GM18858 (cell line): ENCODE data around the gene TGFB1I1.
"Not testable (repeated sequence)": the region's sequence is repeated elsewhere in the genome, so short reads cannot be mapped to it uniquely, and the experiment has no call there.

ENCODE experiments used
- ATAC-seq: cut with Tn5 transposase; IDR thresholded peaks from one replicate; pipeline ENCODE4 v1.9.1; 2021; ENCODE audit not compliant: unreplicated experiment

TGFB1I1 gene

DNA sequence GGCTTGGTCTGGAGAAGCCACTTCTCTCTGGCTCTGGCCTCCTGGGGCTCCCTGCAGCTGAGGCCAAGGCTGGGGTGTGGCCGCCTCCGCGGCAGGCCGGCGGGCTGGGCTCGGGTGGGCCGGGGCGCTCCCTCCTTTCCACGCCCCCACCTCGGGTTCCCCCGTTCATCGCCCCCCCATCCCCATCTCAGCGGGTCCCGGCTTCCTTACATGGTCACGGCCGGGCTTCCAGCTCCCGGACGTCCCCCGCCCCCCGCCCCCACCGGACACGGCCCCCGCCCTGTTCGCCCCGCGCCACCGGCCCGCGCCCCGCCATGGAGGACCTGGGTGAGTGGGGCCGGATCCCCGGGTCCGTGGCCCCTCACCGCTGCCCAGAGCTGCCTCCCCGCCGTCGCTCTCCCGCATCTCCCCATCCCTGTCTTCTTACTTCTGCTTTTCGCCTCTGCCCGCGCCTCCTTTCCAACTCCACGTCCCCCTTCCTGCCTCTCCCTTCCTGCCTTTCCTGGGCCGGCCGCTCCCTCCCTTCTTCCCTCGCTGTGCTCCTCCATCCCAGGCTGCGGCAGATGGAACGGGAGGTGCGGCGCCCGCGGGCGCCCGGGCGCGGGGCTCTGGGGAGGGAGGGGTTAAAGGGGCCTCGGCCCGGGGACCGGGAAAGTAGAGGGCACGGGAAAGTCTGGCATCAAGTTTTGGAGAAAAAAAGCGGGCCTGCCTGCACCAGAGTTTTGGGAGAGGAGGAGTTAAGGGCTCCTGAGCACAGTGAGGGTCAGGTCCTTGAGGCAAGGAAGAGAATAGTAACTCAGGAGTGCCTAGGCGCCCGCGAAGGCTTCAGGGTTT, at the start of gene TGFB1I1:
TGFB1I1 (plus strand) TSS at position 278 of the 834 bp plus-strand sequence; CDS start at position 315, 37 bp downstream.
- no peak for ATAC-seq

DNA sequence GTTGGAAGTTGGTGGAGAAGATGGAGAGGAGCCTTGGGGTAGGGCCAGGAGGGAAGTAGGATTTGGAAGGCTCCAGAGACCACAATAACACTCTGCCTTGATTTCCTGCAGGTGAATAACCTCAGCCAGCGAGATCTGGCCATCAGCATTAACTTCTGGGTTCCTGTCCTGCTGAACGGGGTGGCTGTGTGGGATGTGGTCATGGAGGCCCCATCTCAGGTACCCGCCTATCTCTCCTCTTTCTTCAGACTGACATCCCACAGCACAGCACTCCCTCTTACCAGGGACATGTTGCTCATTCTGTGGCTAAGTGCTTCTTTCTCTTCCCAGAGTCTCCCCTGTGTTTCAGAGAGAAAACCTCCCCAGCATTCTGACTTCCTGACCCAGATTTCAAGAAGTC, 48.7 kb upstream of the TGFB1I1 start:
- ATAC-seq: no peak

DNA sequence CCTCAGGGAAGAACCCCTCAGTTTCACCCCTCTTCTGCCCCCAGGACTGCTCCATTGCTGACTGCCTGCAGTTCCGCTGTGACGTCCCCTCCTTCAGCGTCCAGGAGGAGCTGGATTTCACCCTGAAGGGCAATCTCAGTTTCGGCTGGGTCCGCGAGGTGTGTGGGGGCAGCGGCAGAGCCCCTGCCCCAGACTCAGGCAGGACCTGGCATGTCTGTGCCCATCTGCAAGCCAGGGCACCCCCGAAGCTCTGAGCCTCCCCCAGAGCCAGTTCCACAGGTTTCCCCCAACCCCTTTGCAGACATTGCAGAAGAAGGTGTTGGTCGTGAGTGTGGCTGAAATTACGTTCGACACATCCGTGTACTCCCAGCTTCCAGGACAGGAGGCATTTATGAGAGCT, 48.2 kb upstream of the TGFB1I1 start:
- no peak for ATAC-seq

DNA sequence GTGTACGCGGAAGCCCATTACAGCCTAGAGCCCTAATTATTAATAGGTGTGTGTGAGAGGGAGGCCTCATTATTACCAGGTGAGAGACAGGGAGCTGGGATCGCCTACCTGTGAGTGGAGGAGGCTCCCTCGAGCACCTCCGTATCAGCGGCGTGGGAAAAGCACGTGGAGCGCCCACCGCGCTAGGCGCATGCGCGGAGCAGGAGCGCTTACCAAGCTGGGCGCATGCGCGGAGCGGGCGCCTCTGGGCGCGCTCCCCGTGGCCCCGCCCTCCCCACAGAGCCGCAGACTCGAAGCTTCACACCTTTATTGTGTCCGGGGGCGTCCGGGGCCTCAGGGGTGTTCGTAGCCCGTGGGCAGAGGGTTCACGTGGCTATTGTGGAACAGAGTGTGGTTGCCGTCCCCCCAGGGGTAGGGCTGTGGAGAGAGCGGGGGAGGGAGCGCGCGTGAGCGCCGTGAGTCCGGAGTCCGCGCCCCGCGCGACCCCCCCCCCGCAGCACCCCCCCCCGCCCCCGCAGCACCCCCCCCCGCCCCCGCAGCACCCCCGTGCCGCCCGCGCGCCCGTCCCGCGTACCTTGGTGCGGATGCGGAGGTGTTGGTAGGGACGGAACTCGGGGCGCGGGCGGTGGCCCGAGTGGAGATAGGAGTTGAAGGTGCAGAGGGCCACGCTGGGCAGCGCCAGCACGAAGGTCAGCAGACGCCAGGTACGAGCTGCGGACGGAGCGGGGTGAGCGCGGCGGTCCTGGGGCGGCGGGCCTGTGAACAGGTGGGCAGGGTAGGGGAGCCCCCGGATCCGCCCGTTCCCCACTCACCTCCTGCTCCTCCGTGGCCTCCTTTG, 44.3 kb upstream of the TGFB1I1 start:
- no peak for ATAC-seq

DNA sequence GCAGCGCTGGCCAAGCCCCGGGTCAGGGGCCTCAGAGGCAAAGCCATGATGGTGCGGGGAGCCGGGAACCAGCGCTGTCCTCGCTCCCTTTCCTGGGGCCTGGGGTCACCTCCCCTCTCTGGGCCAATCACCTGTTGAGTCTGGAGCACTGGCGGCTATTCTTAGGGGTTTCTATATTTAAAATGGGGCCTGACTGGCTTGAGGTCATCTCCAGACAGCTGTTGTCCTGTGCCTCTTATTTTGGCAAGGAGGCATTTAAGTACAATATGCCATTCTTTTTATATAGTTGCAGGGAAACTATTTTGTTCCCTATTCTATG, 43.7 kb upstream of the TGFB1I1 start, which contains the start of gene COX6A2:
COX6A2 (minus strand) TSS at position 82 of the 319 bp plus-strand sequence; CDS start at position 47, 35 bp downstream.
- no peak for ATAC-seq

GRCh38 chr16:31428638-31429247, 43.2 kb upstream of the TGFB1I1 start:
- ATAC-seq: no peak

DNA sequence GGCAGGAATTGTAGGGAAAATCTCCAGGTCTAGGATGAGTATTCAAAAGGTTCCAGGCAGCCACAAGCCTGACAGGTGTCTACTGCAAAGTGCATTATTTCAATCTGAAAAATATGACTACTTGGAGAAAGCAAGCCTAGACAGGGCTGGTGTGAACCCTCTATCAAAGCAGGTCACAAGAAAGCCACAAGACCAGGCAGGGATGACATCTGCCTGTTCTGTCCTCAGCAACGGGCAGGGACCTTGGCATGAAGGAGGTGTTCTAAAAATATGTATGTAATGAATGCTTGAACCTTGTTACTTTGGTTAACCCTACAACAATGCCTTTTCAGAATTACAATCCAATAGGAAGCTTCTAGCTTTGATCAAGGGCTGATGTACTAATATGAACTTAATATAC, 42.6 kb upstream of the TGFB1I1 start:
- no peak for ATAC-seq

- ATAC-seq: no peak
These were observed 42.2 kb upstream of the TGFB1I1 start for GRCh38 chr16:31429796-31430195.

- no peak for ATAC-seq
These were observed 41.4 kb upstream of the TGFB1I1 start for GRCh38 chr16:31430380-31431052.

DNA sequence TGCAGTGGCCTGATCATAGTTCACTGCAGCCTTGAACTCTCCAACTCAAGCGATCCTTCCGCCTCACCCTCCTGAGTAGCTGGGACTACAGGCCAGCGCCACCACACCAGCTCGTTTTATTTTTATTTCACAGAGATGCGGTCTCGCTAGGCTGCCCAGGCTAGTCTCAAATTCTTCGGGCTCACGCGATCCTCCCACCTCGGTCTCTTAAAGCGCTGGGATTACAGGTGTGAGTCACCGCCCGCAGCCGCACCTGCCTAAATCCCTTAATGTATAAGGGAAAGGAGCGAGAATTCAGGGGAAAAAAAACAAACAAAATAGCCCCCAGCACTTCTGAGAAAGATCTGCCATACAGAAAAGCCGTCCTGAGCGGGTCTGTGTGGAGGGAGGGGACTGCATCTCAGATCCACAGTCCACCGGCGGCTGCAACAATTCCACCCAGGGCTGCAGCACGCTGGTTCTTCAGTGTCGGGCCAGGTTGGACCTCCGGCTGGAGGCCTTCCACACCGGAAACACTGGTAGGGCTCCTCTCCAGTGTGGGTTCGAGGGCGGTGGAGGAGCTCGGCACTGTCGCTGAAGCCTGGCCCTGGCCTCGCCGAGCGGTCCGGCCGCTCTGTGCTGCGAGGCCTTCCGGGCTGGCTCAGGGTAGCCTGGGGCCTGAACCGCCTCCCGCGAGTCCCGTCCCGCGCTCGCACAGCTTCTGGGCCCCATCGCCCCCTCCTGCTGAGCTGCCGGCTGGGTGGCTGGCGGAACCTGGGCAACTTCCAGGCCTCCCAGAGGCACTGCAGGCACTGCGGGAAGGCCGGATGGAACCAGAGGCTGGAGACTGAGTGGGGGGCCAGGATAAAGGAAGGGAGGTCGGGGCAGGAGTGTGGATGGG, 36.4 kb upstream of the TGFB1I1 start:
- ATAC-seq: no peak

- ATAC-seq: no peak
These were observed 35.5 kb upstream of the TGFB1I1 start for GRCh38 chr16:31436221-31437045.

- ATAC-seq: no peak
These were observed 33.5 kb upstream of the TGFB1I1 start for GRCh38 chr16:31438414-31438813.

DNA sequence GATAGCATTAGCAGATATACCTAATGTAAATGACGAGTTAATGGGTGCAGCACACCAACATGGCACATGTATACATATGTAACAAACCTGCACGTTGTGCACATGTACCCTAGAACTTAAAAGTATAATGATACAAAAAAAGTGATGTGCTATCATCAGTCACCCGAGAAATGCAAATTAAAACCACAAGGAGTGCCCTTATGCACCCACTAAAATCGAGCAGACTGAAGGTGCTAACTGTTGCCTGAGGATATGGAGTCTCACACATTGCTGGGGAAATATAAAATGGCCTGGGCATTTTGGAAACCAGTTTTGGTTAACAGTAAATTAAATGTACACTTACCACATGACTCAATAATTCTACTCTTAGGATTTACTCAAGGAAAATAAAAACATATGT, 32.9 kb upstream of the TGFB1I1 start:
- peak; percentile 34 for ATAC-seq

- ATAC-seq: no peak
These were observed 32.4 kb upstream of the TGFB1I1 start for GRCh38 chr16:31439519-31439918.

DNA sequence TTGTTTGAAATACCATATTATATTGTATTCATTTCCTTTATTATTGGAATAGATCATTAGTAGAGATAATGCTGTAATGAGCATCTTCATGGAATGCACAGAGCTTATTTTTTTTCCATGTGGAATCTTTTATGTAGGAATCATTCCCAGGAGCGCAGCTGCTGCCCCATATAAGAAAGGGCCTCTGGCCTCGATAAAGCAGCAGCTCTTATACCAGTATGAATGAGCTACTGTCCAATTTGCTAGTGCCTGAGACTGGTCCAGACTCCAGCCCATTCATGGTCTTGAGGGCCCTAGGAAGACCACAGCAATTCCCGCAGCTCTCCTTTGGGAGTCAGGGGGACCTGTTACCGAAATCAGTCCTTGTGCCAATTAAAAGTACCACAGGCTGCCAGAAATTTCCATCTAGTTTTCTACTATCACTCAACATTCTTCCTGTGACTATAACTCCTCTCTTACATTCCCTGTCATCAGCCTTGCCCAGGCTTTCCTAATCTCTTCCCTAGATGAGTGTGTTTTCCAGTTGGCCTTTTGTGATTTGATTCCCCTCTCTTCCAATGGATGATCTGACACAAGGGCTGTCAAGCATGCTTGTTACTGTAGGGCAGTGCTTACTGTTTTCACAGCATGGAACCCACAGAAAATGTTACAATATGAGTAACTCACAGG, 31.3 kb upstream of the TGFB1I1 start:
- no peak for ATAC-seq

GRCh38 chr16:31441956-31442355, 30.0 kb upstream of the TGFB1I1 start:
- no peak for ATAC-seq

- ATAC-seq: not testable (repeated sequence)
These were observed 26.0 kb upstream of the TGFB1I1 start for GRCh38 chr16:31445931-31446330.

DNA sequence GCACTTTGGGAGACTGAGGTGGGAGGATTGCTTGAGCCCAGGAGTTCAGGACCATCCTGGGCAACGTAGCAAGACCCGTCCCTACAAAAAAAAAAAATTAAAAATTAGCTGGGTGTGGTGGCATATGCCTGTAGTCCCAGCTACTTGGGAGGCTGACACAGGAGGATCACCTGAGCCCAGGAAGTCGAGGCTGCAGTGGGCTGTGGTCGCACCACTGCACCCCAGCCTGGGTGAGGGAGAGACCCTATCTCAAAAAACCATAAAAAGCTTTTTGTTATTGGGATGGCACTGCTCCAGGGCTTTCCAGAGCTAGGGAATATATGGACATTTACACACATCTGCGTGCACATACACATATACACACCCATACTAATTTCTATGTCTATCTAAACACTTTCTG, 20.8 kb upstream of the TGFB1I1 start:
- ATAC-seq: no peak
